ENCODE results near the gene PSMD12.

The PSMD12 gene

DNA sequence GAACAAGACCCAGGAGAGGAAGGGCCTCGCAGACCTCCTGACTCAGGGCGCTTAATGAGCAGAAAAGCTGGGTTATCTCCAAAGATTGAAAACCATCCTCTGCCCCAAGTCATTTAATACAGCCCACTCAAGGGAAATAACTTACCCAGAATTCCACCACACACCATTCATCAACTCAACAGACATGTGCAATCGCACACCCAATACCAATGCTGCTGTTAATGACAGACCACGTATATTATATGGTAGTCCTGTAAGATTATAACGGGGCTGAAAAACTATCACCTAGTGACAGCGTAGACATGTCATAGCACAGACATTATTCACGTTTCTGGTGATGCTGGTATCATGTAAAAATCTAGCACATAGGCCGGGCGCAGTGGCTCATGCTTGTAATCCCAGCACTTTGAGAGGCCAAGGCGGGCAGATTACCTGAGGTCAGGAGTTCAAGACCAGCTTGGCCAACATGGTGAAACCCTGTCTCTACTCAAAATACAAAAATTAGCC is 68.9 kb downstream of the PSMD12 start:
- DNase-seq, result no peak

DNA sequence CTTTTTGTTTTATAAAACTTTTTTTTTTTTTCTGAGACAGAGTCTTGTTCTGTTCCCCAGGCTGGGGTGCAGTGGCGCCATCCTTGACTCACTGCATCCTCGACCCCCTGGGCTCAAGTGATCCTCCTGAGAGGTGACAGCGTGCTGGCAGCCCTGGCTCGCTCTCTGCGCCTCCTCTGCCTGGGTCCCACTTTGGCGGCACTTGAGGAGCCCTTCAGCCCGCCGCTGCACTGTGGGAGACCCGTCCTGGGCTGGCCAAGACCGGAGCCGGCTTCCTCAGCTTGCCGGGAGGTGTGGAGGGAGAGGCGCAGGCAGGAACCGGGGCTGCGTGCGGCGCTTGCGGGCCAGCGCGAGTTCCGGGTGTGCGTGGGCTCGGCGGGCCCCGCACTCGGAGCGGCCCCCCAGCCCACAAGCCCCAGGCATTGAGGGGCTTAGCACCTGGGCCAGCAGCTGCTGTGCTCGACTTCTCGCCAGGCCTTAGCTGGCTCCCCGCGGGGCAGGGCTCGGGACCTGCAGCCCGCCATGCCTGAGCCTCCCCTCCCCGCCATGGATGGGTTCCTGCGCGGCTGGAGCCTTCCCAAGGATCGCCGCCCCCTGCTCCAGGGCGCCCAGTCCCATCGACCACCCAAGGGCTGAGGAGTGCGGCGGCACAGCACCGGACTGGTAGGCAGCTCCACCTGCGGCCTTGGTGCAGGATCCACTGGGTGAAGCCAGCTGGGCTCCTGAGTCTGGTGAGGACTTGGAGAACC is 71.8 kb downstream of the PSMD12 start:
- no peak for DNase-seq

DNA sequence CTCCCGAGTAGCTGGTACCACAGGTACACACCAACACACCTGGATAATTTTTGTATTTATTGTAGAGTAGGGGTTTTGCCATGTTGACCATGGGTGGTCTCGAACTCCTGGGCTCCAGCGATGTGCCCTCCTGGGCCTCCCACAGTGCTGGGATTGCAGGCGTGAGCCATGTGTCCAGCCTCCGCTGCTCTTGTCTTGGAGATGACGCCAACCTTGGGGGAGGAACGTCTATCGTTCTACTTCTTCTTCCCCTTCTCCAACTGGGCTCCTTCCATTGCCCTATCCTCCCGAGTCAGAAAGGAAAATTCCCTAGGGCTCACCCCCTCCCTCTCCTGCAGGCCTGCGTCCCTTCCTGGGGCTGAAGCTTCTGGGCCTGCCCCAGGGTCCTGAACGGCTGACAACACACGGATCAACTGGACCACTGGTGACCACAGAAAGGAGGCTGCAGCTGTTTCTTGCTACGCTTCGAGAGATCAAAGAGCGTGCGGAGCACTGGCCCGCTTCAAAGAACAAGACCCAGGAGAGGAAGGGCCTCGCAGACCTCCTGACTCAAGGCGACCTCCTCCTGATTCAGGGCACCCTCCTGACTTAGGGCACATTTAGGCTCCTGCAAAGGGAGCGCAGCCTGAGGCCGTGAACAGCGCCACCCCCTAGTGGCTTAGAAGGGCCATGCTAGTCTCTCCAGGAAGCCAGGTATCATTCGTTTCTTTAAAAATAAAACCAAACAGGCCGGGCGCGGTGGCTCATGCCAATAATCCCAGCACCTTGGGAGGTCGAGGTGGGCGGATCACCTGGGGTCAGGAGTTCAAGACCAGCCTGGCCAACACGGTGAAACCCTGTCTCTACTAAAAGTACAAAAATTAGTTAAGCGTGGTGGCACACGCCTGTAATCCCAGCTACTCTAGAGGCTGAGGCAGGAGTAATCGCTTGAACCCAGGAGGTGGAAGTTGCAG is 72.8 kb downstream of the PSMD12 start:
- peak; percentile 63 to 74 for DNase-seq

DNA sequence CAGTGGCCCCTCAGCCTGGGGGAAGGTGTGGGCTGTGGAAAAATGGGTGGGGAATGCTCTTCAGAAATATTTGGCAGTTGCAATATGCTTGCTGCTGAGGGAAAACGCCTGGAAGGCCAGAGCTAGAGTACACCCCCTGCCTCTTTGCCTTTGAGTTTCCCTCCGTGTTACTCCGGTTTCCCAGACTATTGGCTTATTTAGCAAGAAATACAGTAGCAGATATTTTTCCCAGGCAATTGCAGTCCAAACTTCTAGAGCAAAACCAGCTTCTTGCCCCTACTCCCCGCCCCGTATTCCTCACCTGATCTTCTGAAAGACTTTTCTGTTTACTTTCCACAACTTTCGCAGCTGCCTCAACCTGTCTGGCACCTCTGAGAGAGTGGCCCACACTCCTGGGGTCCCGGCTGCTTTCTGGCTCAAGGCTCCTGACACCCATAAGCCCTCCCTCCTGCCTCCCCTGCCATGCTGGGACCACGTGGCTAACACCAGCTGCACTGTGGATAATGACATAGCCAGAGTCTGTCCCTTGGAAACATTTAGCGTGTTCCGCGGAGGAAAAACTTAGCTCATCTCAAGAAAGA is 75.6 kb downstream of the PSMD12 start:
- DNase-seq, result no peak

DNA sequence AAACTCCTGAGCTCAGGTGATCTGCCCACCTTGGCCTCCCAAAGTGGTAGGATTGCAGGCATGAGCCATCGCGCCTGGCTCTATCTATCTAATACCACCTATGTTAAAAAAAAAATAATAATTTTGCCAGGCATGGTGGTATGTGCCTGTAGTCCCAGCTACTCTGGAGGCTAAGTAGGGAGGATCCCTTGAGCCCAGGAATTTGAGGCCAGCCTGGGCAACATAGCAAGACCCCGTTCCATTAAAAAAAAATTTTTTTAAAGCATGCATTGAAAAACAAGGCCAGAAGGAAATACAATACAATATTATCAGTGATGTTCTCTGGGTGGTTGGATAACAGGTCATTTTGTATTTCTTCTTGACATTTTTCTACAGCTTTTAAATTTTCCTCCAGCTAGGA is 76.1 kb downstream of the PSMD12 start:
- no peak for DNase-seq

DNA sequence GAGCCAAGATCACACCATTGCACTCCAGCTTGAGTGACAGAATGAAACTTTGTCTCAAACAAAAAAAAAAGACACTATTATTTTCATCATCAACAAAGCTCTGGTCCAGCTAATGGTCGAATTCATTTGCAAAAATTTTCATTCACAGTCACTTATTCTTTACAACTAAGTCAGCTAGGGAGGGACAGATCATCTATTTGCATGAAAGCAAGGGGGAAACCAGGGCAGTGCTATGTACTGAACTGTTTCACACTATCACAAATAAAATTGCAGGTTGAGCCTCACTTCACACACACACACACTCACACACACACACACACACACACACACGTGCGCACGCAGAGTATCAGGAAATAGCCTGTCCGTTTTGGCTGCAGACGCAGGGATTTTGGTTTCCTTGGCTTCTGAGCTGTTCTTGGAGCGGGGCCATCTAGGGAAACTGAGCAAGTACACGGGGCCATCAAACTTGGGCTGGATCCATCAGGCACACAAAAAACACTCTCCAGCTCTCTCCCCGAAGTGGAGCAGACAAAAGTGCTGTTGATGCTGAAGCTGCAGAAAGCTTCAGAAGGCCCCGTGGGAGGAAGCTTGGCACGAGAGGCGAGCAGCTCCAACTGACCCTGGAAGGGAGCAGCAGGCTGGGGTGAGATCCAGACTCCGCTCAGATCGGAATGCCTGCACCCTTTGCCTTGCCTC is 77.0 kb downstream of the PSMD12 start:
- DNase-seq, result no peak

All from inflammatory macrophage treated with lipopolysaccharide for 1 hour (primary cell).